Measurements from ENCODE around the gene KIAA1217.

- TF ChIP-seq CTCF (IDR thresholded peaks at IDR 0.05) (no peak), POLR2A (IDR thresholded peaks at IDR 0.05) (no peak)
Observed at GRCh38 chr10:24292304-24293293, 83.7 kb downstream of the KIAA1217 start.

Measured in lower leg skin (tissue), 3 donors.